ENCODE results near the gene NAMPT.

DNA sequence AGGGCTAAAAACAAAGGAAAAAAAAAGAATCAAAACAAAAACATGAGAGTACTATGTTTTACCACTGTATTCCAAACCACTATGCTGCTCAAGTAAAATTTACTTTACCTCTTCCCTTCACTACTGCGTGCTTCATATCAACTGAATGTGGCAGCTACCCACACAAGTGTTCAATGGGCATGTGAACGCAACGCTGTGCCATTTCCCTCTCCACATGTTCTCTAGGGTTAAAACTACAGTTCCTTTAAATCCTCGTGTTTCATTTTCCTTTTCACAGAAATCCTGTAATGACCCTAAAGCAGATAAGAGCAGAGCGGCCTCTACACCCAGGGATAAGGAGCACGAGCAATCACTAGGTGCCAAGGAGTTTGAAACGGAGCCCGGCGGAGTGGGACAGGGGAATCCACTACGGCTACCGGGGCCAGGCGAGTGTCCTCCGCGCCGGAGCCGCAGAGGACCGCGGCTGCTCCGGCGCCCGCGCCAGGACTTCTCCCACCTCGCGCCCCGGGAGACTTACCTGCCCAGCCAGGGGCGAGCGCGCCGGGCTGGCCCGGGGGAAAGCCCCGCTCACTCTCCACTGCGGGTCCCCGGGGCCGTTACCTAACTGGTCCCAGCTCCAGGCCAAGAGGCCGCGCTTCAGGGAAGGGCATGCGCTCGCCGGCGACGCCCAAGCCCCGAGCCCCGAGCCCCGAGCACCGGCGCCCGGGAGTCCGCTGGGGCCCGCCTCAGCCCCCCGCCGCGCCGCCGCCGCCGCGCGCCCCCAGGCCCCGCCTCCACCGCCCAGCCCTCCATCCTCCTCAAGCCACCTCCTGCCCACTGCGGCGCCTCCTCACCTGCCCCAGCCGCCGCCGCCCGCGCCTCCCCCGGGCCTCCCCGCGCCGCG is 711 bp downstream of the NAMPT start:
- TF ChIP-seq, protein P1, sequence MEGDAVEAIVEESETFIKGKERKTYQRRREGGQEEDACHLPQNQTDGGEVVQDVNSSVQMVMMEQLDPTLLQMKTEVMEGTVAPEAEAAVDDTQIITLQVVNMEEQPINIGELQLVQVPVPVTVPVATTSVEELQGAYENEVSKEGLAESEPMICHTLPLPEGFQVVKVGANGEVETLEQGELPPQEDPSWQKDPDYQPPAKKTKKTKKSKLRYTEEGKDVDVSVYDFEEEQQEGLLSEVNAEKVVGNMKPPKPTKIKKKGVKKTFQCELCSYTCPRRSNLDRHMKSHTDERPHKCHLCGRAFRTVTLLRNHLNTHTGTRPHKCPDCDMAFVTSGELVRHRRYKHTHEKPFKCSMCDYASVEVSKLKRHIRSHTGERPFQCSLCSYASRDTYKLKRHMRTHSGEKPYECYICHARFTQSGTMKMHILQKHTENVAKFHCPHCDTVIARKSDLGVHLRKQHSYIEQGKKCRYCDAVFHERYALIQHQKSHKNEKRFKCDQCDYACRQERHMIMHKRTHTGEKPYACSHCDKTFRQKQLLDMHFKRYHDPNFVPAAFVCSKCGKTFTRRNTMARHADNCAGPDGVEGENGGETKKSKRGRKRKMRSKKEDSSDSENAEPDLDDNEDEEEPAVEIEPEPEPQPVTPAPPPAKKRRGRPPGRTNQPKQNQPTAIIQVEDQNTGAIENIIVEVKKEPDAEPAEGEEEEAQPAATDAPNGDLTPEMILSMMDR (conservative IDR thresholded peaks at IDR 0.05; ENCODE audit: low read length), result no peak
- no peak for TF ChIP-seq EZH2phosphoT487 (IDR thresholded peaks at IDR 0.05; ENCODE audit: borderline replicate concordance)
